WTC11 (cell line): ENCODE measurements around the gene PIGK. TPM values are rescaled to one million over a fixed set of nuclear protein-coding genes. Genes with fewer than 3 reads are reported as not detected.

Source experiments
- ATAC-seq: fragments of 200-7000 bp; cut with Tn5 transposase; 2 replicates; pipeline ENCODE4 v1.10.0; 2021; ENCODE audit warnings: mild to moderate bottlenecking, moderate library complexity
- CTCF ChIA-PET: fragments of 300-600 bp; sonication (Branson Sonifier 250); formaldehyde crosslinking; loops from one replicate; lab custom pipeline; 2021; ENCODE audit warnings: antibody characterized with exemption; lab: Charles Lee
- POLR2A ChIA-PET: fragments of 350-600 bp; sonication (Branson Sonifier 250); formaldehyde crosslinking; loops from one replicate; lab custom pipeline; 2021; ENCODE audit warnings: antibody characterized with exemption; lab: Charles Lee
- DNase-seq: peaks from one replicate; pipeline ENCODE4 v3.0.0; 2021; ENCODE audit warnings: low spot score
- H3K27ac Mint-ChIP-seq: 2 replicates; pipeline ENCODE4 v1.8.0; 2021; ENCODE audit warnings: mixed read lengths
- H3K27me3 Mint-ChIP-seq: 2 replicates; pipeline ENCODE4 v1.8.0; 2021; ENCODE audit warnings: low read depth, mild to moderate bottlenecking, moderate library complexity, mixed read lengths
- H3K36me3 Mint-ChIP-seq: 2 replicates; pipeline ENCODE4 v1.8.0; 2021; ENCODE audit warnings: mixed read lengths
- H3K4me1 Mint-ChIP-seq: 2 replicates; pipeline ENCODE4 v1.8.0; 2022; ENCODE audit warnings: mixed read lengths
- H3K4me3 Mint-ChIP-seq: 2 replicates; pipeline ENCODE4 v1.8.0; 2021; ENCODE audit warnings: mild to moderate bottlenecking, moderate library complexity, mixed read lengths
- H3K9me3 Mint-ChIP-seq: 2 replicates; pipeline ENCODE4 v1.8.0; 2021; ENCODE audit warnings: mixed read lengths
- AFF4 ChIP-seq: sonication (generic); formaldehyde crosslinking; IDR thresholded peaks from 2 replicates; pipeline ENCODE4 v1.8.1; 2023; ENCODE audit warnings: mild to moderate bottlenecking, missing genetic modification reagents, borderline replicate concordance
- ATF2 ChIP-seq: sonication (generic); formaldehyde crosslinking; IDR thresholded peaks from 2 replicates; pipeline ENCODE4 v1.8.1; 2022; ENCODE audit warnings: low read depth, missing genetic modification reagents, borderline replicate concordance
- CTCF ChIP-seq: fragments of 200-600 bp; IDR thresholded peaks from 2 replicates; pipeline ENCODE4 v1.8.0; 2022; ENCODE audit warnings: antibody characterized with exemption
- E2F1 ChIP-seq: sonication (generic); formaldehyde crosslinking; IDR thresholded peaks from 2 replicates; pipeline ENCODE4 v1.8.0; 2022; ENCODE audit warnings: mild to moderate bottlenecking, missing genetic modification reagents
- ETV6 ChIP-seq: sonication (generic); formaldehyde crosslinking; IDR thresholded peaks from 2 replicates; pipeline ENCODE4 v1.8.1; 2022; ENCODE audit warnings: mild to moderate bottlenecking, missing genetic modification reagents
- GABPB1 ChIP-seq: sonication (generic); formaldehyde crosslinking; IDR thresholded peaks from 2 replicates; pipeline ENCODE4 v1.8.1; 2023; ENCODE audit warnings: mild to moderate bottlenecking, missing genetic modification reagents
- NFE2L1 ChIP-seq: sonication (generic); formaldehyde crosslinking; IDR thresholded peaks from 2 replicates; pipeline ENCODE4 v1.8.1; 2023; ENCODE audit warnings: missing genetic modification reagents
- NR3C1 ChIP-seq: sonication (generic); formaldehyde crosslinking; conservative IDR thresholded peaks from 2 replicates; pipeline ENCODE4 v1.8.1; 2023; ENCODE audit warnings: low read depth, mild to moderate bottlenecking, missing genetic modification reagents
- PRRX2 ChIP-seq: fragments of 250-450 bp; sonication (Bioruptor Pico); IDR thresholded peaks from 2 replicates; pipeline ENCODE4 v1.8.0; 2021; ENCODE audit warnings: mild to moderate bottlenecking
- SMAD4 ChIP-seq: sonication (generic); formaldehyde crosslinking; IDR thresholded peaks from 2 replicates; pipeline ENCODE4 v1.8.0; 2022; ENCODE audit warnings: mild to moderate bottlenecking, missing genetic modification reagents
- ZBTB21 ChIP-seq: sonication (generic); formaldehyde crosslinking; IDR thresholded peaks from 2 replicates; pipeline ENCODE4 v1.8.1; 2023; ENCODE audit warnings: mild to moderate bottlenecking, missing genetic modification reagents, borderline replicate concordance
- ZMAT4 ChIP-seq: fragments of 250-450 bp; sonication (Bioruptor Pico); IDR thresholded peaks from 2 replicates; pipeline ENCODE4 v1.9.0; 2021; ENCODE audit warnings: mild to moderate bottlenecking
- ZNF219 ChIP-seq: sonication (generic); formaldehyde crosslinking; IDR thresholded peaks from 2 replicates; pipeline ENCODE4 v1.8.0; 2023; ENCODE audit warnings: missing genetic modification reagents, mild to moderate bottlenecking, borderline replicate concordance
- ZNF423 ChIP-seq: fragments of 250-450 bp; sonication (Bioruptor Pico); IDR thresholded peaks from 2 replicates; pipeline ENCODE4 v2.1.2; 2022; ENCODE audit warnings: mild to moderate bottlenecking, moderate library complexity
- ZNF512 ChIP-seq: sonication (generic); formaldehyde crosslinking; IDR thresholded peaks from 2 replicates; pipeline ENCODE4 v1.8.1; 2022; ENCODE audit warnings: missing genetic modification reagents, borderline replicate concordance
- total RNA-seq: library from RNA; stranded (reverse); gene quantifications from 3 replicates; pipeline ENCODE4 v1.2.3, GENCODE V29; 2021

PIGK gene
- total RNA-seq, 1 experiment from 2014 or later: 20.5 TPM

- DNase-seq (no peak), ATAC-seq (no peak)
- ChIA-PET CTCF (no interaction called here), POLR2A (no interaction called here)
- Mint-ChIP-seq H3K27ac (no peak overlapping the region), H3K27me3 (no peaks in the 10 kb centered on the region), H3K36me3 (no peaks in the 10 kb centered on the region), H3K4me1 (no peaks in the 10 kb centered on the region), H3K9me3 (no peaks in the 10 kb centered on the region), H3K4me3 (no peak overlapping the region)
- TF ChIP-seq NFE2L1 (CRISPR knock-in tag) (no peak), ZMAT4 (CRISPR knock-in tag) (no peak), GABPB1 (CRISPR knock-in tag) (no peak), ETV6 (no peak), ZBTB21 (CRISPR knock-in tag) (no peak), ATF2 (CRISPR knock-in tag) (no peak), NR3C1 (CRISPR knock-in tag) (no peak), AFF4 (CRISPR knock-in tag) (no peak), ZNF512 (CRISPR knock-in tag) (no peak), E2F1 (CRISPR knock-in tag) (no peak), ZNF423 (CRISPR knock-in tag) (no peak), ZNF219 (CRISPR knock-in tag) (no peak), PRRX2 (CRISPR knock-in tag) (no peak)
These were observed 85.4 kb downstream of the PIGK start for GRCh38 chr1:77133731-77134358.

- CTCF ChIA-PET: interaction anchor here (1.0 kb wide), 3 partner anchors 389 to 1218 kb away, joined by 3 to 6 read pairs (median 4); no protein-coding TSS in a partner anchor
- Mint-ChIP-seq H3K9me3 (no peaks in the 10 kb centered on the region), H3K36me3 (no peaks in the 10 kb centered on the region), H3K4me1 (peaks cover 6% of the 10 kb centered on the region; the same call in 1 of the 2 replicates), H3K4me3 (no peak overlapping the region), H3K27me3 (no peaks in the 10 kb centered on the region), H3K27ac (no peak overlapping the region)
- ATAC-seq (peak; percentile 90), DNase-seq (peak; percentile 24)
- no peak for TF ChIP-seq E2F1 (CRISPR knock-in tag)
- TF ChIP-seq SMAD4: no peak
- TF ChIP-seq CTCF: 0 out of 2 replicates have a peak, but pooled peaks have one; percentile 20
- POLR2A ChIA-PET: no interaction called here
These were observed 92.9 kb downstream of the PIGK start for GRCh38 chr1:77126307-77126706.
